ENCODE data around the gene ADSL. TPM values are rescaled to one million over a fixed set of nuclear protein-coding genes. Genes with fewer than 3 reads are reported as not detected.

Gene ADSL
- total and polyA plus RNA-seq, 2 of the 8 experiments (the other 6 are each of a cell fraction or from before 2014, with no cell fraction given): 197 to 218 TPM

DNA sequence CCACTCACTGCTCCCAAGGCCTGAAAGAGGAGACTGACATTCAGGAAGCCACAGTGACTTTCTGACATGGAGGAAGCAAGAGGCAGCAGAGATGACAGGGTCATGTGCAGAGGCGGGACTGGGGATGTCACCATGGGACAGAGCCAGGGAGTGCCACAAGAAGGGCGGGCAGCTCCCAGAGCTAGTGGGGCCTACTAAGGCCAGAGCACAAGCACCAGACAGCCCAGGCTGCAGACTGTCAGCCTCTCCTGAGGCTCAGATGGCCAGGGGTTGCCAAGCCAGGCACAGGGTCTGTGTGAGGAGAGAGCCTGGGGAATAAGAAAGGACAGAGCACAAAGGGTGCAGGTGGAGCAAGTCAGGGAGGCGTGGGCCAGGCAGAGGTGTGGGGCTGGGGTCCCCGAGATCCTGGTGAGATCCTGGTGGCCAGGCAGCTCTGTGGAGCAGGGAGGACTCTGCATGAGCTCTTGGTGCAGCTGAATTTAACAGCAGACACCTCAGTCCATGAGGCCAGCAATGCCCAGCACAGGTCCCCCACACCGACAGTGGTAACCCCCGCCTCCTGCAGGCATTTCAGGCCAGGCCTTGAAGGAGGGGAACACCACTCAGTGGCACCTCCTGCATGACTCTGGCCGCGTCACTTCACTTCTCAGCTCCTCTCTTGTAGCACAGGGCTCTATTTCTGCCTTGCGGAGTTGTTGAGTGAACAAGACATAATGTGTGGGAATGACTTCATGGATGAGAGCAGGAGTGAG lies 76.4 kb downstream of the ADSL start:
- Histone ChIP-seq H3K9ac (replicated peaks in 1 of 4; ENCODE audit: extremely low read depth in 1 of 4, low read depth in 3 of 4, low read length in 3 of 4) (no peak overlapping the region; a peak in 1 of 7 replicates), H2AFZ (ENCODE audit: low read length) (no peak overlapping the region), H3K27ac (ENCODE audit: low read depth, low read length) (no peak overlapping the region), H3K4me3 (ENCODE audit: extremely low read depth in 1 of 4, insufficient read depth in 2 of 4, low read depth in 3 of 4, low read length in 4 of 4) (no peak overlapping the region), H2AK5ac (ENCODE audit: low read depth, low read length) (no peak overlapping the region), H3K56ac (replicated peaks; ENCODE audit: insufficient read length, low read depth, low read length) (no peak overlapping the region), H3K23ac (ENCODE audit: insufficient read length) (no peak overlapping the region), H3K23me2 (ENCODE audit: low read depth, low read length) (no peaks in the 10 kb centered on the region), H4K91ac (replicated peaks; ENCODE audit: insufficient read length, low read length) (no peak overlapping the region), H2BK120ac (replicated peaks; ENCODE audit: low read depth, low read length) (no peak overlapping the region), H2BK15ac (ENCODE audit: low read length) (no peak overlapping the region), H3K9me3 (ENCODE audit: insufficient read depth in 2 of 2, low read depth in 1 of 2, low read length in 1 of 2) (no peaks in the 10 kb centered on the region), H2BK20ac (ENCODE audit: low read length) (no peak overlapping the region), H3K14ac (ENCODE audit: insufficient read length) (no peak overlapping the region), H2BK5ac (ENCODE audit: low read depth, low read length) (no peak overlapping the region; the same call in 1 of the 2 replicates), H3K4me1 (replicated peaks in 1 of 4; ENCODE audit: control insufficient read depth in 3 of 4, insufficient read depth in 4 of 4, low read length in 3 of 4) (no peaks in the 10 kb centered on the region), H3K27me3 (replicated peaks in 1 of 4; ENCODE audit: control insufficient read depth in 3 of 4, extremely low read depth in 1 of 4, insufficient read depth in 3 of 4, low read length in 3 of 4) (no peaks in the 10 kb centered on the region), H3K79me1 (ENCODE audit: low read depth, low read length) (no peaks in the 10 kb centered on the region; the same call in 1 of the 2 replicates), H3K4ac (replicated peaks; ENCODE audit: insufficient read length, low read depth, low read length) (no peak overlapping the region), H3K4me2 (ENCODE audit: insufficient read depth in 1 of 2, low read depth in 2 of 2, low read length in 2 of 2) (no peak overlapping the region), H3K18ac (ENCODE audit: extremely low read depth, low read length) (no peak overlapping the region), H4K8ac (ENCODE audit: extremely low read depth, insufficient read depth, low read length) (no peak overlapping the region), H4K20me1 (replicated peaks in 1 of 2; ENCODE audit: control insufficient read depth in 1 of 2, insufficient read depth in 2 of 2, low read length in 2 of 2) (peaks cover 0 to 5% of the 10 kb centered on the region in 2 experiments), H4K5ac (ENCODE audit: insufficient read length, low read depth, low read length) (no peak overlapping the region), H2BK12ac (ENCODE audit: low read depth, low read length) (no peak overlapping the region), H3K79me2 (ENCODE audit: control insufficient read depth in 1 of 2, insufficient read depth in 2 of 2, low read length in 2 of 2) (no peaks in the 10 kb centered on the region), H3K36me3 (ENCODE audit: control insufficient read depth in 2 of 4, insufficient read depth in 4 of 4, low read length in 3 of 4) (peaks cover 7 to 22% (median 19%) of the 10 kb centered on the region in 4 experiments; a peak in 6 of 8 replicates)
- DNase-seq (ENCODE audit: low read depth in 1 of 2, low spot score in 2 of 2): no peak
- no peak for FAIRE-seq
- CTCF ChIA-PET (ENCODE audit: partially characterized antibody): interaction anchor here (0.7 to 1.5 kb wide), 3 partner anchors 13 to 63 kb away, joined by 3 read pairs; no protein-coding TSS in a partner anchor
- 86% methylated on average over 9 of the region's 9 CpGs; no CpG with 5 or more reads in 1 of the 2 experiments for WGBS, 2 experiments (ENCODE audit: extremely low coverage in 1 of 2, insufficient coverage in 1 of 2, insufficient read length in 1 of 2, insufficient replicate concordance in 2 of 2, low coverage in 1 of 2, low lambda C conversion rate in 2 of 2, missing lambda C conversion rate in 1 of 2)
- POLR2A ChIA-PET (ENCODE audit: partially characterized antibody): interaction anchor here (0.9 kb wide), 1 partner anchor 30 kb away, joined by 3 read pairs; no protein-coding TSS in a partner anchor
- TF ChIP-seq BCL11A (IDR thresholded peaks at IDR 0.05; ENCODE audit: low read depth in 2 of 2, low read length in 2 of 2): no peak
- TF ChIP-seq RFX5 (IDR thresholded peaks at IDR 0.05; ENCODE audit: borderline replicate concordance, low read depth, low read length): no peak
- no peak for TF ChIP-seq CHD1 (IDR thresholded peaks at IDR 0.05; ENCODE audit: low read depth, low read length)
- TF ChIP-seq TEAD4 (IDR thresholded peaks at IDR 0.05; ENCODE audit: low read depth, low read length): no peak
- no peak for TF ChIP-seq RBBP5 (IDR thresholded peaks at IDR 0.05; ENCODE audit: borderline replicate concordance, low read depth, low read length)
- no peak for TF ChIP-seq BRCA1 (IDR thresholded peaks at IDR 0.05; ENCODE audit: low read depth, low read length)
- no peak for TF ChIP-seq SIX5 (IDR thresholded peaks at IDR 0.05; ENCODE audit: low read depth, low read length)
- TF ChIP-seq EGR1 (IDR thresholded peaks at IDR 0.05; ENCODE audit: borderline replicate concordance, low read depth, low read length): no peak
- no peak for TF ChIP-seq MAFK (IDR thresholded peaks at IDR 0.05; ENCODE audit: low read depth, low read length)
- no peak for TF ChIP-seq NANOG (IDR thresholded peaks at IDR 0.05; ENCODE audit: insufficient read depth, low read depth, low read length, poor library complexity, severe bottlenecking)
- TF ChIP-seq SIN3A (conservative IDR thresholded peaks at IDR 0.05 in 1 of 2, IDR thresholded peaks at IDR 0.05 in 1 of 2; ENCODE audit: low read depth in 1 of 2, low read length in 2 of 2): no peak
- no peak for TF ChIP-seq RAD21 (IDR thresholded peaks at IDR 0.05 in 1 of 2, conservative IDR thresholded peaks at IDR 0.05 in 1 of 2; ENCODE audit: low read depth in 2 of 2, low read length in 2 of 2)

All from H1 (cell line).